C4-2B (cell line): ENCODE results near the gene KIF26B.

ENCODE experiments used
- ZFX ChIP-seq: fragments of 450-650 bp; IDR thresholded peaks from 2 replicates; pipeline ENCODE4 v1.6.1; 2017
- TF ChIP-seq, protein P1 (sequence below): fragments of 450-650 bp; conservative IDR thresholded peaks from 2 replicates; pipeline ENCODE4 v1.5.1; 2017; ENCODE audit warnings: mild to moderate bottlenecking

DNA sequence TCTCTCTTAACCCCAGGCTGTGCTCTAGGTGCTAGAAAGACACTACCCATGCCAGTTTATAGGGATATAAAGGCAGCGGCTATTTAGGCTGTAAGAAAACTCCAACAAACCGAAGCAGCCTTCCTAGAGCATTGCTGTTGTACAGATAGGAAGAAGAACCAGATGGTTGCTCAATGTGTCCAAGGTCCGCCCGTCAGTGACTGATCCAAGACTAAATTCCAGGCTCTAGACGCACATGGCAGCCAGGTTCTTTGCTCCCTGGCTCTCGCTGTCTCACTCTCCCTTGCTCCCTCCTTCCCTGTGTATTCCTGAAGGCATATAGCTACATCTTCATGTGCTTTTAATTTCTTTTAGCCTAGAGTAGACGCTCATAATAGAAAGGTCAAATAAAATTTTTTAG, 303.4 kb downstream of the KIF26B start:
- TF ChIP-seq, protein P1, sequence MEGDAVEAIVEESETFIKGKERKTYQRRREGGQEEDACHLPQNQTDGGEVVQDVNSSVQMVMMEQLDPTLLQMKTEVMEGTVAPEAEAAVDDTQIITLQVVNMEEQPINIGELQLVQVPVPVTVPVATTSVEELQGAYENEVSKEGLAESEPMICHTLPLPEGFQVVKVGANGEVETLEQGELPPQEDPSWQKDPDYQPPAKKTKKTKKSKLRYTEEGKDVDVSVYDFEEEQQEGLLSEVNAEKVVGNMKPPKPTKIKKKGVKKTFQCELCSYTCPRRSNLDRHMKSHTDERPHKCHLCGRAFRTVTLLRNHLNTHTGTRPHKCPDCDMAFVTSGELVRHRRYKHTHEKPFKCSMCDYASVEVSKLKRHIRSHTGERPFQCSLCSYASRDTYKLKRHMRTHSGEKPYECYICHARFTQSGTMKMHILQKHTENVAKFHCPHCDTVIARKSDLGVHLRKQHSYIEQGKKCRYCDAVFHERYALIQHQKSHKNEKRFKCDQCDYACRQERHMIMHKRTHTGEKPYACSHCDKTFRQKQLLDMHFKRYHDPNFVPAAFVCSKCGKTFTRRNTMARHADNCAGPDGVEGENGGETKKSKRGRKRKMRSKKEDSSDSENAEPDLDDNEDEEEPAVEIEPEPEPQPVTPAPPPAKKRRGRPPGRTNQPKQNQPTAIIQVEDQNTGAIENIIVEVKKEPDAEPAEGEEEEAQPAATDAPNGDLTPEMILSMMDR = no peak
- TF ChIP-seq ZFX = no peak
